ENCODE data around the gene PCNX3.

- TF ChIP-seq POLR2AphosphoS5 (IDR thresholded peaks at IDR 0.05; ENCODE audit: low read depth, low read length) (no peak; the same call in 1 of the 2 replicates), POLR2A (IDR thresholded peaks at IDR 0.05; ENCODE audit: low read depth, low read length) (no peak), TAF1 (IDR thresholded peaks at IDR 0.05; ENCODE audit: low read depth, low read length) (no peak), POU2F2 (IDR thresholded peaks at IDR 0.05; ENCODE audit: low read depth, low read length) (no peak), PAX5 (IDR thresholded peaks at IDR 0.05; ENCODE audit: insufficient read depth, low read length, severe bottlenecking) (no peak)
Measured at GRCh38 chr11:65657426-65657825, 41.9 kb downstream of the PCNX3 start.
